NCI-H345 treated with DMSO at 0.1 percent for 48 hours (cell line): Measurements from ENCODE around the gene SPATA13.

ENCODE experiments used
- DNase-seq: peaks from one replicate; lab custom pipeline; 2025; ENCODE audit not compliant: unreplicated experiment; lab: John Stamatoyannopoulos, UW

The SPATA13 gene

DNA sequence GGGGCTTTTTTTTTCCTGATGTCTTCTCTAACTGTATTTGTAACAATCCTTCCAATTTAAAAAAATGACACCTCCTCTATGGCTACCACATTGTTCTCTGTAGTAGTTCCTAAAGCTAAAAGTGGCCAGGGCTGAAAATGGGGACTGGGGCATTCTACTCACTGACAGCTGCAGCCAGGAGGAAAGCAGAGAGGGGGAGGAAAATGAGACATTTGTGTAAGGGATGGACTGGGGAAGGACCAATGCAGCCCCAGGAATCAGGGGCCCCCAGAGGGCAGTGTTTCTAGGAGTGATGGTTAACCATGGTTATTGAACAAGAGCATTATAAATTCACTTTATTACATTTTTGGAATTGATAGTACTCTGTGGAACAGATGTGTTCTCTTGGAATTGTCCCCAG lies 114.5 kb downstream of the SPATA13 start:
- DNase-seq, result no peak

DNA sequence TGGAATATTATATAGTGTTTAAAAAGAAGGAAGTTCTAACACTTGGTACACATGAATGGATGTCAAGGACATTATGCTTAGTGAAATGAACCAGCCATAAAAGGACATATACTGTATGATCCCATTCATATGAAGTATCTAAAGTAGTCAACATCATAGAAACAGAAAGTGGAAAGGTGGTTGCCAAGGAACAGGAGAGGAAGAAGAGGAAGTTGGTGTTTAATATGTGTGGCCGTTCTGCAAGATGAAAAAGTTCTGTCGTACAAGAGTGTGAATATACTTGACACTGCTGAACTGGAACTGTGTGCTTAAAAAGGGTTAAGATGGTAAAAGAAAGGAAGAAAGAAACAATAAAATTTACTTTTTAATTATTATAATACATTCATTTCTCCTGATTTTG lies 115.8 kb downstream of the SPATA13 start:
- no peak for DNase-seq

DNA sequence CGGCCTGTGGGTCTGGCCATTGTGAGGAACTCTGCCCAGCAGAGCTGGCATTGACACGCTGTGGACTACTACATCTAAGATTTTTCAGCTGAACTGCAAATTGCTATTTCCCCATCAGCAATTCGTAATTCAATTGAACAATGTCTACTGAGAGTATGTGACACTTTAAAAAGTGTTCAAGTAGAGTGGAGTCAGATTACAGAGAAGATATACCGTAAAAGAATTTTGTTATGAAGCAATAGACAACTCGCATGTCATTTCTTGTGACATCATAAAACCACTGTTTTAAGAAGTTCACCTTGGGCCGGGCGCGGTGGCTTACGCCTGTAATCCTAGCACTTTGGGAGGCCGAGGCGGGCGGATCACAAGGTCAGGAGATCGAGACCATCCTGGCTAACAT lies 116.3 kb downstream of the SPATA13 start:
- DNase-seq, result no peak

DNA sequence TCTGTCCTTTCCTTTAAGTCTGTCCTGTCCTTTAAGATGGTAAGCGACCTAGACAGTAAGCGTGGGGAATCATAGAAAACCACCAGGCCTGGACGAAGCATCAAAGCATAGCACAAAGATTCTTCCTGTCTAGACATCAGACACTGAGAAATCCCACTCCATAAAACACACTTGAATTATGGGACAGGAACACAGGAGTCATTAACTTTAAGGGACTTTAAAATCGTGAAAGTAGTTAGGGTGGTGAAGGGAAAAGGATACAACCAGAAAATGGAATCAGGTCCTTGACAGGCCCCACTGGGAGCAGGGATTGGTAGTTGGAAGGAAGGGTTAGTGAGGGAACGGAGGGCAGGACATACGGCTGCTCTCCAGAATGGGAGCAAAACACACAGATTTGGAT lies 117.2 kb downstream of the SPATA13 start:
- DNase-seq, result no peak

DNA sequence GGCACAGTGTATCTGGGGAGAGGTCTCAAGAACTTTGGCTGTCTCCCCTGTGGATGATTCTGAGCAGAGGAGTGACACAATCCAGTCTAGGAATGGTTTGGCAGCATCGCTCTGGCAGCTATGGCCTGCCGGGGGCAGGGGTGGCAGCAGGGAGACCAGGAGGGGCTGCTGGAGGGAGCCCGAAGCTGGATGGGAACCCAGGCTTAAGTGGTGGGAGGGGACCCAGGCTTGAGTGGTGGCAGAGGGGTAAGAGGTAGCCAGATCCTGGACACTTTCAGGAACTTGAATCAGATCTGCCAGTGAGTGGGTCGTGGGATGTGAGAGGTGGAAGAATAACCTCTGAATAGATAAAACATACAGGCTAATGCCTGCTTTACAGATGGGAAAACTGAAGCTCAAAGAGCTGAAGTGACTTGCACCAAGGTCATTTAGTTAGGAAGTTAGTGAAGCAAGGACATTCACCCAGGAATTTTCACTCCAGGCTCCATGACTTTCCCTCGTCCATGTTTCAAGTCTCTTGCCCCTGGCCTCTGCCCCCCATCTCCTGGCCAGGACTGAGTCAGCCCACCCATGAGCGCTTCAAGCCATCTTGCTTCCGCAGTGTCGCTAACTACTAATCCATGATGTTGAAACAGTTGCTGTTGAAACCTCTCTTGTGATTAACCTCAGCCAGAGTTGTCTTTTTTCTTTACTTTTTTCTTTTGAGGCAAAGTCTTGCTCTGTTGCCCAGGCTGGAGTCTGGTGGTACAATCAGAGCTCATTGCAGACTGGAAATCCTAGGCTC lies 119.0 kb downstream of the SPATA13 start:
- no peak for DNase-seq

DNA sequence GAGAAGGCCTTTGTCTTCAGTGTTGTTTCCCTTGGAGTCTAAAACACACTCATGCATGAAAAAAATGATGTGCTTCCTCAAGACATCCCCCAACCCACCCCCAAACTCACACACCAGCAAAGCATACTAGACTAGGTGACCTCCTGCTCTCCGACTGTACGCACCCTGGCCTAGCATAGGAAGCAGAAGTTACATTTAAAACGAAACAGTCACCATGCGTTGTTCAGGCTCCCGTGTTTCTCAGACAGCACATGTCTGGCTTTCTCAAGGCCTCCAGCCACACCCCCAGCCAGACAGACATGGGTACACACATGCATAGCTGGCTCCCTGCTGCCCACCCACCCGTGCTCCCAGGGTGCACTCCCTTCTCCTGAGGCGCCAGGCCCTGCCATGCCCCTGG lies 120.2 kb downstream of the SPATA13 start:
- no peak for DNase-seq

DNA sequence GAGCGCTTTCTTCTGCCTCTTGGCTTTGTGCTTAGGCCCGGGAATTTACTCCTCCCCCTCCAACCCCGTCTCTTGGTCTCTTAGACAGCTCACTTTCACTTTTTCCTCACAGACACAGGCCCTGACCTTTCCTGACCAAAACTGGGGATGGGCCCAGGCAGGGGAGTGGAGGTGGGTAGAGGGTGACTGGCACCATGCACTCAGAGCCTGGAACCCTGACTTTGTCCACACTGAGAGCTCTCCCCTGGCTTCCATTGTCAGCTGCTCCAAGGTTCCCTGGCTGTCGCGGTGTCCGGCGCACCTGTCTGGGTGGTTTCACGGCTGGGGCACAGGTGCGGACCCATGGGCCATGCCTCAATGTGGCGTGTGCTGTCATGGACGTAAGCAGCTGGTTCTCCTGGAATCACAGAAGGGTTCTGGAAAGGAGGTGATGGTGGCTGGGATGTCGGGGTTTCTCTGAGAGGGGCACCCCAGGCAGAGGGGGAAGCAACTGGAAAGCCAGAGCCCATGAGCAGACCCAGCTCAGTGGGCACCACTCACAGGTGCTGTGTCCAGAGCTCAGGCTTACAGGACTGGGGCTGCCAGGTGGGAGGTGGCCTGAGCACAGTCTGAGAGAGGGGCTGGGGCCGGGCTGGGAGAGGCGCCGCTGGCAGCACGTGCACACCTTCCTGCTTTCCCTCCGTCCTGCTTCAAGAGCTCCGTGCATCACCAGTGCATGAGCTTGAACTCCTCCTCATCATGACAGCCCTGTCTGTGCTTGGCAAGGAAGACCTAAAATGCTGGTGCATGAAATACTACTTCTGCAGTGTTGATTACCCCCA lies 120.9 kb downstream of the SPATA13 start:
- no peak for DNase-seq

DNA sequence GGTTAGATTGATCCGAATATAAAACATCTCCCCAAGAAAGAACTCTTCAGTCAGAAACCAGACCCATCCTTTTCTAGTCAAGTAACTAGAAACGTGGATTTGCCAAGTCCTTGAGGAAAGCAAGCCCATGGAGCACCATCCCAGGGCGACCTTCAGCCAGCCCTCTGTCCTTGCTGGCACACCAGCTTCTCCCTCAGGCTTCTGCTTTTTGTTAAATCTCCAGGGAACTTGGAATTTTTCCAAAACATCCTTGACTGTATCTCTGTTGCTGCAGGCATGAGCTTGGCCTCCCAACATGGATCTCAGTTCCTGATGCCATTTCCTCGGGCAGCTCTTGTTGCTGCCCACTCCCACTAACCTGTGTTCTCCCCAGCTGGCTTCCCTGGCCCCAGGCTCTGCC lies 121.7 kb downstream of the SPATA13 start:
- DNase-seq, result peak; percentile 70

DNA sequence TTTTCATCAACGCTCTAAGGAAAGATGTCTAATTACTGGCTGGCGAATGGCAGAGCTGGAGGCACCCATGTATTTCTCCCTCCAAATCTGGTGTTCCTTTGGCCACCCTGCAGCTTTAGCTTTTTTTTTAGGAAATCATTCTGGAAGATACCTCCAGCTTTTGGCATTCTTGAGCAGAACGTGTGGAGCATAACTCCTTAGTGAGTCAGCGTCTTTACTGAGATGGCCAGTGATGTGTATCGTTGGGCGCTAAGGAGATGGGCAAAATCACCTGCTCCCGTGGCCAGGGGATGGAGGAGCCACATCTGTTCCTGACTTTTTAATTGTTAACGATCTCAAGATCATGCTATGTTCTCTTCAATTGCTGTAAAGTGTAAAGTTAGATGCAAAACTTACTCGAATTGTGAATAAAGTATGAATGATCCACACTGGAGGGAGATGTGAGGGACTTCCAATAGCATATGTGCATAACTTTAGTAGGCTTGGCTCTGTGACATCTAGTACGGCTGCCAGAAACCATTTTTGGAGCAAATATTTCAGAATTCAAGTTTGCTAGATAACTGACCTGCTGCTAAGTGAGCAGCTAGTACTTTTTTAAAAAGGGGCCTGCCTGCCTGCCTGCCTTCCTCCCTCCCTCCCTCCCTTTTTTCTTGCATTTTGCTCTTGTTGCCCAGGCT lies 124.5 kb downstream of the SPATA13 start:
- DNase-seq, result no peak

DNA sequence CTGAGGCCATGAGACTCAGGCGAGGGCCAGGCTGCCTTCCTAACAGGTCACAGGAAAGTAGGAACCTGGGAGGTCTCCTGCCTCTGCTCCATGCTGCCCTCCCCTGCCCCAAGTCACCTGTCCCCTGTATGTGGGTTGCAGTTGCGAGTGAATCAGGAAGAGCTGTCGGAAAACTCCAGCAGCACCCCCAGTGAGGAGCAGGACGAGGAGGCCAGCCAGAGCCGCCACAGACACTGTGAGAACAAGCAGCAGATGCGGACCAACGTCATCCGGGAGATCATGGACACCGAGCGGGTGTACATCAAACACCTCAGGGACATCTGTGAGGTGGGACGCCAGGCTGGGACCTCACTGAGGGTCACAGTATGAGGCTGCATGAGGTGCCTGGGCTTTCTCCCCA lies 126.1 kb downstream of the SPATA13 start:
- no peak for DNase-seq

DNA sequence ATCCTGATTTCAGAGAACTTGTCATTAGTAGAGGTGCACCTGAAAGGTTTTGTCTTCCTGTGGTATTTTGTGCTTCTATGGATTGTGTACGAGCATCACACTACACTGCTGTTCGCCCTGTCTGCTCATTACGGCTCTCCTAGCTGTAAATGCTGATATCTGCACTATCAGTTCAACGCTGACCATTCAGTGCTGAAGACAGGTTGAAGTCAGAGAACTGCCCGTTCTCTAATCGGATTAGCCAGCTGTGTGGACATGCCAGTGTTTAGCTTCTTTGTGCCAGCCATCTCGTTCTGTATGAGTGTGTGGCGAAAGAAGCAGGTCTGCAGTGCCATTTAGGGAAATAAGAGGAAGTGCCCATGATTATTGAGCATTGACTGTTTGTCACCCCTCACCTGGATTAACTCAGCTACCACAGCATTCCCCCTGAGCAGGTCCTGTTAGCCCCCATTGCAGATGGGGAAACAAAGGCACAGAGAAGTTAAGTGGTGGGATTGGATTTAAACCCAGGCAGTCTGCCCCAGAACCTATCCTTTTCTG lies 127.3 kb downstream of the SPATA13 start:
- no peak for DNase-seq

DNA sequence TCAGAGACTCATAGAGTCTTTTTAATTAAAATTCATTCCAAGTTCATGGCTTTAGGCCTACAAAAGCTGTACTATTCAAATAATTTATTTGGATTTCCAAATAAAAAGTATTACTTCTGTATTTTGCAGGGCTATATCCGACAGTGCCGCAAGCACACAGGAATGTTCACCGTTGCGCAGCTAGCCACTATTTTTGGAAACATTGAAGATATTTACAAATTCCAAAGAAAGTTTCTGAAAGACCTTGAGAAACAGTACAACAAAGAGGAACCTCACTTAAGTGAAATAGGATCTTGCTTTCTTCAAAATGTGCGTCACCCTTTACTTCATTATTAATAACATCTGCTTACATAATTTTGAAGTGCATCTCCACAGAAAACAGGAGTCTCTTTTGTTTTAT lies 128.3 kb downstream of the SPATA13 start:
- no peak for DNase-seq

DNA sequence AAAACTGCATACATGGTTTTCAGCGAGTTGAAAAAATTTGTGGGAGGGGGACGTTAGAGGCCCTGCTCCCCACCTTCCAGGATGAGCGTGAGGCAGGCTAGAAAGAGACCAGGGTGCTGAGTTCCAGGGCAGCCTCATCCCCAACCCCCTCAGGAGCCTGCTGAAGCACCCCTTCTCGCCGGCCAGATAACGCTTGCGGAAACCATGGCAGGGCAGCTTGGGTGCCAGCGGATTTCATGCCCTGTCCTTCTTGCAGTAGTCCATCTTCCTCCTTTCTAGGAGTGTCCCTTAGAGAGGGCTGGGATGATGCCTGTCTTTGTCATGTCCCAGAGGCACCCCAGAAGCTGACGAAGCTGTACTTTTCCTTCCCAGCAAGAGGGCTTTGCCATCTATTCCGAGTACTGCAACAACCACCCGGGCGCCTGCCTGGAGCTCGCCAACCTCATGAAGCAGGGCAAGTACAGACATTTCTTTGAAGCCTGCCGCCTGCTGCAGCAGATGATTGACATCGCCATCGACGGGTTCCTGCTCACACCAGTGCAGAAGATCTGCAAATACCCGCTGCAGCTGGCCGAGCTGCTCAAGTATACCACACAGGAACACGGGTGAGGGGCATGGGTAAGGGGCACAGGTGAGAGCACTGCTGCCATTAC lies 129.9 kb downstream of the SPATA13 start:
- no peak for DNase-seq

DNA sequence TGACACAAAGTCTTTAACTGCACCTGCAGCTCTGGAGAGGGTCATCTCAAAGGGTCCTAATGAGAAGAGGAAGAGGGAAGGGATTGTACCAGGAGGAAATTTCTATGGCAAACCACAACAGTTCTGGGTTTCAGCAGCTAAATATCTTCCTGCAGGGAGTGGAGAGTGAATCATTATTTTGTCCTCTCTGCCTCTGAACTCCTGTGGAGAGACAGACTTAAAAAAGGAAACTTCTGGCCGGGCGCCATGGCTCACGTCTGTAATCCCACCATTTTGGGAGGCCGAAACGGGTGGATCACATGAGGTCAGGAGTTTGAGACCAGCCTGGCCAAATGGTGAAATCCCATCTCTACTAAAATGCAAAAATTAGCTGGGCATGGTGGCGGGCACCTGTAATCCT lies 132.0 kb downstream of the SPATA13 start:
- DNase-seq, result no peak

DNA sequence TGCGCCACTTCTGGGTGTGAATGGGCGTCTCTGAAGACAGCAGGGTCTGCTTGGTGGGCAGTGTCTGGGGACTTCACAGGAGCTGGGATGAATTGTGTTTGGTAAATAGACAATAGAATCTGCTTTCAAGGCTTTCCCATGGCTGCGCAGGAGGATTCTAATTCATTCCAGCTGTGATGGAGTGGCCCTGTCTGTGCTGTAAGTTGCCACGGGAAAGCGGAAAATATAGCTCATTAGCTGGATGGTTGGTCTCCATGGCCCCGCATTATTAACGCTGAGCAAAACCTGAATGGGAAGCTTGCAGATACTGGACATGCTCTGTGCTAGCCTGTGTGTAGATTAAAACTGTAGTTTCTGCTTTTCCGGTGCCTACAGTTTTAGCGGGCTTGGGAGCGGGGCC lies 133.2 kb downstream of the SPATA13 start:
- no peak for DNase-seq

DNA sequence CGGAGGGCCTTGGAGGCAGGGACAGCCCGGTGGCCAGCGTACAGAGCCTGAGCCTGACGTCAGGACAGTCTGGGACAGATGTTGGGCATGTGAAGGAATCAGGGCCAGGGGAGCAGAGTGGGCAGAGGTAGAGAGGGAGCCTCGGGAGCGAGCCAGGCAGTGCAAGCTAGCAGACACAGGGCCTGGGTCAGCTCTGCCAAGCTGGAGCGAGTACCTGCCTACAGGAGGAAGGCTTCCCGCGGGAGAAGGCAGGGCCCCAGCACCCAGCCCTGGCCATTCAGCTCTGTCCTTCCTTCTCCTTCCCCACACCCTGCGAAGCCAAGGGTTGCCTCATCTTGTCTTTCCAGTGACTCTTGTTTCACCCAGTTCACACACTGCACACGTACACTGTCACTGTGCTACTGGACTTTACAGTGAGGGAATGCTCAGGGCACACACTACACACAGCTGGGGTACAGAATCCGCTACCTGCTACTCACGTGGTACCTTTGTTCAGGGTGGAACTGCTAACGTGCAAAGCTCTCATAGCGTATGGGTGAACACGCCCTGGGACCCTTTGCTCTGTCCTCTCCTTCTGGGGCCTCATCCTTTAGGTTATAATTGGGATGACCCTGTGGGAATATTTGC lies 139.1 kb downstream of the SPATA13 start:
- DNase-seq, result no peak

DNA sequence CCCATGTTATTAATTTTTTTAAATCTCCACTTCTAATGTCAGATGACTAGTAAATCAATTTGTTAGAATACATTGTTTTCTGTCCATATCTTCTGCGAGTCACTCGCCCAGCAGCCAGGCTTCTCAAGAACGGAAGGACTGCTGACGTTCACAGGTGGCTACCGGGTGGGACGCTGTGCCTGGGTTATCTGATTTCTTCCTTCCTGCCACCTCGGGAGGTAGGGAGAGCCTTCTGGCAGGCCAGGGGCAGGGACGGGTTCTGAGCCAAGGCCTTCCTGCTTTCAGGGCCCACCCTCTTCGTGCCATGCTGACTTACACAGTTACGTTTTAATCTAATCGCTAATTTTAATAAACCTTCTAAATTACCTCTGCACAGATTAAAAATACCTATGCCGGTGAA lies 140.9 kb downstream of the SPATA13 start:
- no peak for DNase-seq

DNA sequence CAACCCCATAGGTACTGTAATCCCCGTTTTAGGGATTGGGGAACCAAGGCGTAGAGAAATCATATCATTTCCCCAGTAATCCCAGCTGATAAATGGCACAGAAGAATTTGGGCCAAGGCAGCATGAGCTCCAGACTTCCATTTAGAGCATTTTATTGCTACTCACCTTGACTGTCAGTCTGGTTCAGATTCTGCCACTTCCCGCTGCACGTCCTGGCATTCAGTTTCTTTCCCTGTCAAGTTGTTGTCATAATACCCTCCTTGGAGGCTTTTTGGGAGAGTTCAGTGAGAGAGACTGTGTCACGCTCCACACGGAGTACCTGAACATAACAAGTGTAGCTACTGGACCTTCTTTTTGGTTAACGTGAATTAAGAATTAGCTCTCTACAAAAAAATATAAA lies 141.4 kb downstream of the SPATA13 start:
- DNase-seq, result no peak

DNA sequence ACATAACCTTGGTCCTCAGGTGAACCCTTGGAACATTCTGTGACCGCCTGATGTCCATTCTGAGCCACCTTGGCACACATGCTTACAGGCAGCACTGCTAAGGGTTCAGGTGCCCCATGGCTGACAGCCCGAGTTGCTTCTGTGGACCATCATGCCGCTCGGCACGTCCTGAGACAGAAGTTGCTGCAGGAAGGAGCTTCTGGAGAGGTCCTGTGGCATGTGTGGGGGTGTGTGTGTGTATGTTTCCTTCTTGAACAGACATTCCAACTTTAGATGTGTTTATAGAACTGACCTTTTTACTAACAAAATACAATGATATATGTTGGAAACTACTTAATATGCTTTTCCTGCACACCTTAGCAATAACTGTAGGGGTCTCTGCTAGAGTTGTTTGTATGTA lies 144.1 kb downstream of the SPATA13 start:
- DNase-seq, result no peak

DNA sequence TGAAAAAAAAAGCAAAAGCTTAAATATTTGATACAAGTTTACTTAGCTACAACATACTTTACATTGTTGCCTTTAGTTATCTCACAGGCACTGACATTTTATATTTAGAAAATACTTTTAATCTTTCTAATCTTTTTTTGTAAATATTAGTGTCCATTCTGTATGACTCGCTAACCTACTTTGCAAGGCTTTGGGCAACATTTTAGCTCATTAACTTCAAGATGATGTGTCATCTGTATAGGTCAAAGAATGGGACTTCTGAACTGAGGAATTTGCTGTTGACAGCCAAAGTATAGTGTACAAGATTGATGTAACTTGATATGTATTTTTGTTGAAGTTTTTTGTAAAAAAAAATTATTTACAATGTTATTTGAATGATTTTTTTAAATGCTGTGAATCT lies 146.1 kb downstream of the SPATA13 start:
- no peak for DNase-seq
